CD4-positive, CD25-positive, alpha-beta regulatory T cell (primary cell): Measurements from ENCODE around the gene PPOX. TPM values are rescaled to one million over a fixed set of nuclear protein-coding genes. Genes with fewer than 3 reads are reported as not detected.

Experiments used
- ATAC-seq, 2 donors: fragments of 150-1000 bp; cut with Tn5 transposase; one replicate each; pipeline ENCODE4 v1.10.0; 2021; ENCODE audit warnings: low read depth in 2 of 2, moderate number of reproducible peaks in 2 of 2, moderate library complexity in 1 of 2
- DNase-seq, 3 donors: peaks; one replicate each; pipeline versions ENCODE4 v3.0.0 to v3.0.0-alpha.2; 2012 to 2022; ENCODE audit warnings: mixed read lengths in 1 of 3
- H3K27ac ChIP-seq: one replicate; pipeline ENCODE4 v1.7.0; 2013; ENCODE audit warnings: mild to moderate bottlenecking, low read length; ENCODE audit not compliant: insufficient read depth, poor library complexity, severe bottlenecking
- H3K27me3 ChIP-seq: one replicate; pipeline ENCODE4 v1.7.0; 2013; ENCODE audit warnings: low read length; ENCODE audit not compliant: control insufficient read depth, insufficient read depth
- H3K36me3 ChIP-seq: one replicate; pipeline ENCODE4 v1.7.0; 2013; ENCODE audit warnings: mild to moderate bottlenecking, low read length, moderate library complexity; ENCODE audit not compliant: control insufficient read depth, insufficient read depth
- H3K4me1 ChIP-seq: 2 replicates; pipeline ENCODE4 v1.7.0; 2013; ENCODE audit warnings: mild to moderate bottlenecking, low read length; ENCODE audit not compliant: insufficient read depth, control insufficient read depth, poor library complexity, severe bottlenecking
- H3K4me3 ChIP-seq: one replicate; pipeline ENCODE4 v1.7.0; 2013; ENCODE audit warnings: low read depth, mild to moderate bottlenecking, low read length, moderate library complexity
- H3K9me3 ChIP-seq, 2 experiments: 1 replicate in 1 of 2; 2 replicates in 1 of 2; pipeline ENCODE4 v1.7.0; 2013; ENCODE audit warnings: low read length in 2 of 2, mild to moderate bottlenecking in 1 of 2, moderate library complexity in 1 of 2; ENCODE audit not compliant: control insufficient read depth in 2 of 2
- H3K27ac Mint-ChIP-seq, 3 donors: one replicate each; pipeline ENCODE4 v1.8.0; 2020 to 2022; ENCODE audit warnings: mild to moderate bottlenecking in 3 of 3, mixed read lengths in 3 of 3, moderate library complexity in 2 of 3
- H3K27me3 Mint-ChIP-seq: one replicate; pipeline ENCODE4 v1.8.0; 2022; ENCODE audit warnings: mild to moderate bottlenecking, mixed read lengths
- H3K36me3 Mint-ChIP-seq: one replicate; pipeline ENCODE4 v1.8.0; 2020; ENCODE audit warnings: mixed read lengths
- H3K4me1 Mint-ChIP-seq, 4 donors: one replicate each; pipeline ENCODE4 v1.8.0; 2020 to 2022; ENCODE audit warnings: mixed read lengths in 4 of 4, mild to moderate bottlenecking in 1 of 4
- H3K4me3 Mint-ChIP-seq, 4 donors: one replicate each; pipeline ENCODE4 v1.8.0; 2020 to 2022; ENCODE audit warnings: mild to moderate bottlenecking in 4 of 4, mixed read lengths in 4 of 4, moderate library complexity in 3 of 4
- H3K9me3 Mint-ChIP-seq, 7 donors: one replicate each; pipeline ENCODE4 v1.8.0; 2020 to 2022; ENCODE audit warnings: mixed read lengths in 7 of 7, mild to moderate bottlenecking in 3 of 7, moderate library complexity in 2 of 7
- polyA plus RNA-seq, 4 donors: library from polyadenylated mRNA; unstranded; fragments of 300-500 nt; fragmentation: Illumina TruSeq; gene quantifications; one replicate each; pipeline ENCODE4 v1.2.3, GENCODE V29; 2021
- total RNA-seq: library from RNA; stranded (reverse); gene quantifications from one replicate; pipeline ENCODE4 v1.2.3, GENCODE V29; 2022

PPOX gene
- total and polyA plus RNA-seq, 5 donors from 2014 or later, result 18.0 to 45.3 (median 24.4) TPM

- ATAC-seq (no peak), DNase-seq (no peak)
- peaks cover 52% of the 10 kb centered on the region for H3K36me3 ChIP-seq
- no peaks in the 10 kb centered on the region for H3K27me3 Mint-ChIP-seq
- H3K4me1 Mint-ChIP-seq, result peaks cover 32 to 62% (median 48%) of the 10 kb centered on the region in 4 donors
- no peak overlapping the region for H3K4me3 ChIP-seq
- peaks cover 38% of the 10 kb centered on the region for H3K36me3 Mint-ChIP-seq
- no peaks in the 10 kb centered on the region for H3K9me3 ChIP-seq
- H3K27me3 ChIP-seq, result no peaks in the 10 kb centered on the region
- H3K4me3 Mint-ChIP-seq, result peak overlapping the region in 2 of 4 donors; percentile 23 to 79
- no peak overlapping the region for H3K27ac ChIP-seq
- H3K27ac Mint-ChIP-seq, result peak overlapping the region in 2 of 3 donors; percentile 8 to 68
- peaks cover 0 to 1% (median 0%) of the 10 kb centered on the region in 7 donors for H3K9me3 Mint-ChIP-seq
- H3K4me1 ChIP-seq, result peaks cover 29% of the 10 kb centered on the region
Observed at GRCh38 chr1:161127649-161128048, 38.6 kb upstream of the PPOX start.

- no peaks in the 10 kb centered on the region for H3K9me3 ChIP-seq
- H3K27me3 ChIP-seq, result no peaks in the 10 kb centered on the region
- H3K4me3 Mint-ChIP-seq, result peak overlapping the region; percentile 1 to 79 (median 54)
- H3K4me1 ChIP-seq, result peaks cover 38% of the 10 kb centered on the region
- H3K27ac ChIP-seq, result no peak overlapping the region
- no peak for ATAC-seq
- peak overlapping the region in 2 of 3 donors; percentile 8 to 60 for H3K27ac Mint-ChIP-seq
- H3K4me1 Mint-ChIP-seq, result peaks cover 32 to 62% (median 48%) of the 10 kb centered on the region in 4 donors
- H3K36me3 ChIP-seq, result peaks cover 43% of the 10 kb centered on the region
- no peaks in the 10 kb centered on the region for H3K27me3 Mint-ChIP-seq
- peak overlapping the region; percentile 6 for H3K4me3 ChIP-seq
- DNase-seq, result no peak
- H3K36me3 Mint-ChIP-seq, result peaks cover 30% of the 10 kb centered on the region
- peaks cover 0 to 1% (median 0%) of the 10 kb centered on the region in 7 donors for H3K9me3 Mint-ChIP-seq
Observed at GRCh38 chr1:161128591-161129420, 37.4 kb upstream of the PPOX start.

- ATAC-seq, result no peak
- peaks cover 32 to 66% (median 49%) of the 10 kb centered on the region in 4 donors for H3K4me1 Mint-ChIP-seq
- no peaks in the 10 kb centered on the region for H3K9me3 ChIP-seq
- H3K4me1 ChIP-seq, result peaks cover 40% of the 10 kb centered on the region
- DNase-seq, result no peak
- H3K27me3 ChIP-seq, result no peaks in the 10 kb centered on the region
- peak overlapping the region in 2 of 3 donors; percentile 59 to 89 for H3K27ac Mint-ChIP-seq
- peak overlapping the region in 2 of 4 donors; percentile 80 to 86 for H3K4me3 Mint-ChIP-seq
- peaks cover 31% of the 10 kb centered on the region for H3K36me3 ChIP-seq
- no peaks in the 10 kb centered on the region for H3K27me3 Mint-ChIP-seq
- peak overlapping the region; percentile 89 for H3K27ac ChIP-seq
- peaks cover 28% of the 10 kb centered on the region for H3K36me3 Mint-ChIP-seq
- H3K4me3 ChIP-seq, result peak overlapping the region; percentile 68
- H3K9me3 Mint-ChIP-seq, result peaks cover 0 to 1% (median 0%) of the 10 kb centered on the region in 7 donors
Observed at GRCh38 chr1:161130266-161130665, 36.0 kb upstream of the PPOX start.

GRCh38 chr1:161131523-161132409, 34.5 kb upstream of the PPOX start:
- Mint-ChIP-seq H3K27me3 (no peaks in the 10 kb centered on the region), H3K36me3 (peaks cover 20% of the 10 kb centered on the region), H3K27ac (peak overlapping the region in 2 of 3 donors; percentile 89 to 95), H3K4me3 (peak overlapping the region in 1 of 4 donors; percentile 80), H3K4me1 (peaks cover 24 to 62% (median 41%) of the 10 kb centered on the region in 4 donors), H3K9me3 (peaks cover 0 to 1% (median 0%) of the 10 kb centered on the region in 7 donors)
- Histone ChIP-seq H3K27ac (peak overlapping the region; percentile 89), H3K9me3 (no peaks in the 10 kb centered on the region), H3K4me1 (peaks cover 40% of the 10 kb centered on the region), H3K36me3 (peaks cover 23% of the 10 kb centered on the region), H3K4me3 (peak overlapping the region; percentile 68), H3K27me3 (no peaks in the 10 kb centered on the region)
- DNase-seq (no peak), ATAC-seq (no peak)

- peak within 1 kb of the TSS; percentile 98 for H3K4me3 ChIP-seq
- H3K27me3 ChIP-seq, result no peaks in the 10 kb centered on the region
- ATAC-seq (peak; percentile 96 to 97), DNase-seq (peak; percentile 89 to 97 (median 92))
- peaks cover 19 to 54% (median 35%) of the 10 kb centered on the region in 4 donors for H3K4me1 Mint-ChIP-seq
- H3K27ac ChIP-seq, result peak within 1 kb of the TSS; percentile 89
- peaks cover 14% of the 10 kb centered on the region for H3K36me3 Mint-ChIP-seq
- peaks cover 18% of the 10 kb centered on the region for H3K36me3 ChIP-seq
- H3K9me3 Mint-ChIP-seq, result peaks cover 0 to 1% (median 0%) of the 10 kb centered on the region in 7 donors
- H3K9me3 ChIP-seq, result no peaks in the 10 kb centered on the region
- H3K27me3 Mint-ChIP-seq, result no peaks in the 10 kb centered on the region
- H3K4me3 Mint-ChIP-seq, result peak within 1 kb of the TSS in 1 of 4 donors; percentile 80
- peaks cover 40% of the 10 kb centered on the region for H3K4me1 ChIP-seq
- peak within 1 kb of the TSS in 2 of 3 donors; percentile 89 to 95 for H3K27ac Mint-ChIP-seq
Observed at GRCh38 chr1:161132410-161133219, 33.6 kb upstream of the PPOX start, which contains the start of gene DEDD. Gene DEDD, minus strand, starts transcription at chr1:161132667. Its CDS starts 8,205 bp downstream, at chr1:161124462.

- peaks cover 0 to 1% (median 0%) of the 10 kb centered on the region in 7 donors for H3K9me3 Mint-ChIP-seq
- no peak overlapping the region for H3K4me3 Mint-ChIP-seq
- H3K9me3 ChIP-seq, result no peaks in the 10 kb centered on the region
- peaks cover 11% of the 10 kb centered on the region for H3K36me3 ChIP-seq
- H3K4me1 Mint-ChIP-seq, result peaks cover 22 to 49% (median 31%) of the 10 kb centered on the region in 4 donors
- peaks cover 40% of the 10 kb centered on the region for H3K4me1 ChIP-seq
- peak overlapping the region; percentile 89 for H3K27ac ChIP-seq
- H3K27me3 ChIP-seq, result no peaks in the 10 kb centered on the region
- peaks cover 8% of the 10 kb centered on the region for H3K36me3 Mint-ChIP-seq
- H3K27me3 Mint-ChIP-seq, result no peaks in the 10 kb centered on the region
- no peak for ATAC-seq
- H3K4me3 ChIP-seq, result peak overlapping the region; percentile 98
- H3K27ac Mint-ChIP-seq, result no peak overlapping the region
- no peak for DNase-seq
Observed at GRCh38 chr1:161133220-161133740, 32.9 kb upstream of the PPOX start.
